GM21786 (cell line): ENCODE data around the gene ZDHHC6.
"Not testable (repeated sequence)": the region's sequence is repeated elsewhere in the genome, so short reads cannot be mapped to it uniquely, and the experiment has no call there.

Experiments used
- ATAC-seq: cut with Tn5 transposase; IDR thresholded peaks from one replicate; pipeline ENCODE4 v1.9.1; 2021; ENCODE audit not compliant: unreplicated experiment

The ZDHHC6 gene

GRCh38 chr10:112446055-112446854, 459 bp downstream of the ZDHHC6 start:
- ATAC-seq, result no peak

DNA sequence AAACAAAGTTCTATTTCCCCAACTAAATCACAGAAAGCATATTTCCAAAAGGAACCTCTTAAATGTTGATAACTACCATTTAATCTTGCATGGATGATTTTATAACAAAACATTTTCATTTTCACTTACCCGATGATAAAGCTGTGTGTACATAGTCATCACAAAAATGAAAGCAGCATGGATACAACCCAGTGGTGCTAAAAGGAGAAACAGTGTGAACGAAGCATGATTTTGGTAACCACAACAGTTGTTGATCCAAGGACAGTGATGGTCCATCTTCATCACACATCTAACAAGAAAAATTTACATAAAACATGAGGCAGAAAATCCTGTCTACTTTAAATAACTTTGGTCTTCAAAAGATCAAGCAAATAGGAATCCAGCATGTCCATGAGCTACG, 4.7 kb downstream of the ZDHHC6 start:
- no peak for ATAC-seq

DNA sequence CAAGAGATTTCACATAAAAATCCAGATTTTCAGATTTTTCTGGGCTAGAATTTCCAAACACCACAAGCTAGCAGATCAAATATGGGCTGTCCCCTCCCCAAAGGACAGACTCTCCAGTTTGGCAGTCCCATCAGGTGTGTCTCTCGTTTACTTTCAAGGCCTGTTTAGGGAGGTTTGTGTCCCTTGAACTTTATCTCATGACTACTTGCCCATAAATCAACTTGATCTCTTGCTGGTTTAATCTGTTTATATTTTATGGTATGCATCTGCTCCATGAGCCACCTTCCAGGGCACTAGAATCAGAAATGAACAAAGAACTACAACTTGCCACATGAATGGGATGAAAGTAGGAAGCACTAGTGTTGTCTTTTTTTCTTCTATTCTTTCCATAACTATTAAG, 5.2 kb downstream of the ZDHHC6 start:
- ATAC-seq, result no peak

- no peak for ATAC-seq
Observed at GRCh38 chr10:112438356-112438755, 8.4 kb downstream of the ZDHHC6 start.

DNA sequence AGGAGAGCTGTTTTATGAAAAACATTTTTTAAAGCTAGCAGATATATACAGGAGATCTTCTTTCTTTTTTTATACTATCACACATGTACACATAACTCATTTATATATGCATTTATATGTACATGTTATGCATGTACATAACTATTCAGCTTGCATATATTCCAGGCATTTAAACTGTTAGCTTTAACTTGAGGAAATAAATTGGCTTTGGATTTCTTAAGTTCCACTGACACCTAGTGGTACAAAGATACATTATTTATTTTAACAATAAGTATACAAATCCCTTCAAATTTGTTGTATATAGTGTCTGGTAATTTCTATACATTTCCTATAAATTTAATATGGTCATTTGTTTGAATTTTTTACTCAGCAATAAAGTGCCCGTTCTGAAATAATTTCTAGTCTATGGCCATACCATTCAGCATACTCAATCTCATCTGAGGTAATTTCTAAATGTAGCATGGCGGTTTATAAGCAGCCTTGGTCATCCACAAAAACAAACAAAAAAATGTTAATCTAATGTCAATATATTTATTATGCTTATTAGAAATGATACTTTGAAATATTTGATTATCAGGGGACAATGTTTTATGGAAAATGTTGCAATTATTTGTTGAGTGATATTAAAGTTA, 11.6 kb downstream of the ZDHHC6 start:
- no peak for ATAC-seq

DNA sequence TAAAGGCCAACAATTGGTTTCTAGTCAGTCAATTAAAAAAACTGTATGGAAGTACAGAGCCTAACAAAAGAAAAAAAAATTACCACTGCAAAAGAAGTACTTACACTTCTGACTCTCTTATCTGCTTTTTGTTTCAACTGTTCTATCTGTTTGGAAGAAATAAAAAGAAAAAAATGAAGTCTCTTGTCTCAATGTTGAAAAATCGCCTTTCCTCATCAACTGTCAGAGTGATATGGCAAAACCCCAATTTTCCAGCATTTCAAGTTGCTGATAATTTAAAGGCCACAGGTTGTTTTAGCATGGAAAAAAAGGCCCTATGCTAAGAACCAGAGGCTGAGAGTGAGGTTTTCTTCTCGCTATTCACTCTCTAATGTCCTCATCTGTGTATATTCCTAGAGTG, 13.6 kb downstream of the ZDHHC6 start:
- no peak for ATAC-seq

DNA sequence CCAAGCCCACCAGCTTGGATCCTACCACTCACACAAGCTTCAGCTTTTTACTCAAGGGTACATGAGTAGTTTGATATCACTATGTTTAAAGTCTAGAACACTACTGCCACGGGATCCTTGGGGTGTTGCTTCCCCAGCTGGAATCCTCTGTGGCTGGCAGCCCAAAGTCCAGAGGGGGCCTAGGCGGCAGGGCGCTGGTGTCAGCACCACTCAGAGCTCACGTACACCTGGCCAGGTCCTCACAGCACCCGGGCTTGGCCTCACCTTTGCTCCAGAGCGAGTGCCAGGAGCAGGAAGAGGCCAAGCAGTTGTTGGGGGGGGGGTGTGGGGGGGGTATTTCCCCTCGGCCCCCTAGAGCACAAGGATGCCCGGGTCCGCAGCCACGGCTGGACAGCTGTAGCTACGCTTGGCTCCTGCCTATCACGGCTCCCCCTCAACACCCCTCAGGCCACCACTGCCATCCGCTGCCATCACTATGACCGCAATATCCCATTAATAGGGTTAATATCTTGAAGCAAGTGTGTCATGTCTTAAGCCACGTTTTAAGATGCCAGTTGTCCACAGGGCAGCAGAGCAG, 17.0 kb downstream of the ZDHHC6 start:
- no peak for ATAC-seq

GRCh38 chr10:112429147-112429546, 17.6 kb downstream of the ZDHHC6 start:
- no peak for ATAC-seq

DNA sequence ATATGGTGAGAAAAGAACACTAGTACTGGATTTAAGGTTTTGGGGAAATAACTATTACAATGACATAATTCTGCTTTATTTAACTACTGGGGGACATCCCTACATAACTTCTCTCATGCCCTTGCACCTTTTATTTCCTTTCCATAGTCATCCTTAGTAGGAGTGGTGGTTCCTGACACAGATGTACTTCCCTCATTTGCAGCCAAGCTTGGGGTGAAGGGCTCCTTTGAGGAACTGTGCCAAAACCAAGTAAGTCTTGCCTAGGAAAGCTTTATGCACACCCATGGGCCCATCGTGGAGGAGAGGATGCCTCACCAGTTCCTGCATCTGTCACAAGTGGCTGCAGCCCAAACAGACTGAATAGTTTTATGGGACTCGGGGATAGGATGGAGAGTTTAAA, 20.6 kb downstream of the ZDHHC6 start:
- no peak for ATAC-seq

GRCh38 chr10:112424651-112425050, 22.1 kb downstream of the ZDHHC6 start:
- no peak for ATAC-seq

- ATAC-seq, result no peak
Observed at GRCh38 chr10:112421731-112422130, 25.0 kb downstream of the ZDHHC6 start.

- ATAC-seq, result no peak
Observed at GRCh38 chr10:112412696-112413095, 34.0 kb downstream of the ZDHHC6 start.

- no peak for ATAC-seq
Observed at GRCh38 chr10:112409755-112410154, 37.0 kb downstream of the ZDHHC6 start.

GRCh38 chr10:112409299-112409698, 37.4 kb downstream of the ZDHHC6 start:
- no peak for ATAC-seq

DNA sequence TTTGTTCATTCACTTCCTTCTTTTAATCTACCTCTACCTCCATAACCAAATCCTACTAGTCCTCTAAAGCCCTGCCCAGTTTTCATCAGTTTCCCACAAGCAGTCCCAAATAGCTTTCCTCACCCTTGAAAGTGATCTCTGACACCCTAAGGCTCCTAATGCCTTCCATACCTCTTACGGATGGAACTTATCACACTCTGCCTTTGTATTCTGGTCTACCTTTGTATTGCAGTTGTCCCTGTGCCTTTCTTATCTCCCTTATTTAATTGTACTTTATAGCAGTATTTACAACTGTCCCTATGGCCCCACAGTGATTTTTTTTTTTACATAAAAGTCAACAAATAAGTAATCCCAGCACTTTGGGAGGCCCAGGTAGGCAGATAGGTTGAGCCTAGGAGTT, 39.0 kb downstream of the ZDHHC6 start:
- no peak for ATAC-seq

DNA sequence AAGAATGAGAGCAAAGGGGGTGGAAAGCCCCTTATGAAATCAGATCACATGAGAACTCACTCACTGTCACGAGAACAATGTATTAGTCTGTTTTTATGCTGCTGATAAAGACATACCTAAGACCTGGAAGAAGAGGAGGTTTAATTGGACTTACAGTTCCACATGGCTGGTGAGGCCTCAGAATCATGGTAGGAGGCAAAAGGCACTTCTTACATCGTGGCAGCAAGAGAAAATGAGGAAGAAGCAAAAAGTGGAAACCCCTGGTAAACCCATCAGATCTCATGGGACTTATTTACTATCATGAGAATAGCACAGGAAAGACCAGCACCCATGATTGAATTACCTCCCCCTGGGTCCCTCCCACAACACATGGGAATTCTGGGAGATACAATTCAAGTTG, 39.9 kb downstream of the ZDHHC6 start:
- not testable (repeated sequence) for ATAC-seq

GRCh38 chr10:112404617-112405016, 42.1 kb downstream of the ZDHHC6 start:
- no peak for ATAC-seq

- no peak for ATAC-seq
Observed at GRCh38 chr10:112402917-112403316, 43.8 kb downstream of the ZDHHC6 start.

GRCh38 chr10:112397592-112397991, 49.1 kb downstream of the ZDHHC6 start:
- no peak for ATAC-seq

DNA sequence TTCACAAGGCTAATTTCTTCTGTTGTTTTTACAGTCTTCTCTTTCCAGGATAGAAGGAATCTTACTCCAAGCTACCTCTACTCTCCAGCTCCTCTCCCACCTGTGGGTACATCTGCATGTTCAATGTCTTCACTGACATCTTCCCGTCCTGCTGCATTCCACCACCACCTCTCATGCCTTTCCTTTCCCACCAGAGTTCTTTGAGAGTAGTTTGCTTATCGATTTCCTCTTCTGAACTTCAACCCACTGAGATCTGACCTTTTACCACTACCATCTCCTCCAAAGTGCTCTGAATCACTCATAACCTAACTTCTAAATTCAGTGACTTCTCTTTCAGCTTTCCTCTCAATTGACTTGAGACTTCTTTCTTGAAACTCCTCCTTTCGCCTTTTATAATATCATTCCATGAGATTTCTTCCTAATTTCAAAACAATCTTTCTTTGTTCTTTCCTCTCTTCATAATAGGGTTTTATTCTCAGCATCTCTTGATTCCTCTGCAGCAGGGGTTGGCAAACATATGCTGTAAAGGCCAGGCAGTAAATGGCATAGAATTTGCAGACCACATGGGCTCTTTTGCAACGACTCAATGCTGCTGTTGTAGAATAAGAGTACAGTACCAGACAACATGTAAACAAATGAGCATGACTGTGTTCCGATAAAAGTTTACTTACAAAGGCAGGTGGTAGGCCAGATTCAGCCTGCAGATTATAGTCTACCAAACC, 50.7 kb downstream of the ZDHHC6 start:
- ATAC-seq, result no peak

DNA sequence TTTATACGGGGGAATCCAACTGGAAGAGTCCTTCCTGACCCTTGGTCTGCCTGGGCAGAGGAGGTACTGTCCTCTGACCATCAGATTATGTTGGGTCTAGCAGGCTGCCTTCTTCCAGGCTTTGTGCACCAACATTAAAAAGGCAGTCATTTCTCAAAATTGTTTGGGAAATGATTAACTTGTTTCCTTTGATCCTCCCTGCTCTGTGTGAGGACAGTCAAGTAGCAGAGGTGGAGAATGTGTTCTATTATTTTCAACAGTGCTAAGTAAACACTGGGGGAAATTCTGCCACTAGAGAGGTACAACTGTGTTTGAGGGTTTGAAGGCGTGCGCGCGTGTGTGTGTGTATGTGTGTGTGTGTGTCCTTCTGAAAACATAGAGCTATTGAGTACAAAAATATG, 52.2 kb downstream of the ZDHHC6 start:
- ATAC-seq, result no peak

DNA sequence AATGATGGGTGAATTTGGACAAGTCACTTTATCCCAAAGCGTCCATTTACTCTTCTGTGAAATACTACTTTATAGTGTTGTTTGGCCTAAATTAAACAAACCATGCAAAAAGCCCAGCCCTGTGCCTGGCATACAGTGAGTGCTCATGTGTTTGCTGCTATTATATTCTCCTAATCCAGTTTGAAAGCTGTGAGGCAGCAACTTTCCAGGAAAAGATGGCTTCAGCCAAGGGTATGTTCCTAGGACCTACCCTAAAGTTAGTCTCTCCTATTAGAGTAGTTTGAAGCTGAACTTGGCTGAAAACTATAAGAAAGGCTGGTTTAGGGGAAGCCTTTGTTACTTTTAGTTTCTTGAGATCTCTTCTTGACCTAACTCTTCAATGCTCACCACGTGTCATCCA, 52.9 kb downstream of the ZDHHC6 start:
- ATAC-seq, result no peak
